Amniotic stem cell (primary cell): ENCODE results near the gene CTSD.
"Not testable (repeated sequence)": the region's sequence is repeated elsewhere in the genome, so short reads cannot be mapped to it uniquely, and the experiment has no call there.

Source experiments
- DNase-seq: peaks from one replicate; lab custom pipeline; 2025; lab: John Stamatoyannopoulos, UW

CTSD gene

GRCh38 chr11:1763796-1764661 lies at the start of gene CTSD:
TSS of gene CTSD (minus strand) at chr11:1763927. CDS start at chr11:1763859, 68 bp downstream.
- DNase-seq: peak; percentile 56

GRCh38 chr11:1813356-1813755 lies 49.6 kb upstream of the CTSD start:
- not testable (repeated sequence) for DNase-seq

- DNase-seq: no peak
Measured at GRCh38 chr11:1812801-1813200, 49.1 kb upstream of the CTSD start.

- DNase-seq: no peak
Measured at GRCh38 chr11:1812274-1812673, 48.5 kb upstream of the CTSD start.

GRCh38 chr11:1810761-1811160 lies 47.0 kb upstream of the CTSD start:
- no peak for DNase-seq

- no peak for DNase-seq
Measured at GRCh38 chr11:1807264-1807995, 43.7 kb upstream of the CTSD start.

GRCh38 chr11:1805525-1805924 lies 41.8 kb upstream of the CTSD start:
- DNase-seq: no peak

GRCh38 chr11:1803835-1804519 lies 40.2 kb upstream of the CTSD start:
- DNase-seq: not testable (repeated sequence)

- no peak for DNase-seq
Measured at GRCh38 chr11:1803246-1803645, 39.5 kb upstream of the CTSD start.

GRCh38 chr11:1797391-1798125 lies 33.8 kb upstream of the CTSD start:
- no peak for DNase-seq

- DNase-seq: no peak
Measured at GRCh38 chr11:1796413-1797011, 32.8 kb upstream of the CTSD start.

- no peak for DNase-seq
Measured at GRCh38 chr11:1793081-1793480, 29.4 kb upstream of the CTSD start.

GRCh38 chr11:1792461-1792860 lies 28.7 kb upstream of the CTSD start:
- no peak for DNase-seq

GRCh38 chr11:1791912-1792311 lies 28.2 kb upstream of the CTSD start:
- DNase-seq: no peak

- DNase-seq: no peak
Measured at GRCh38 chr11:1786466-1786865, 22.7 kb upstream of the CTSD start.

GRCh38 chr11:1785749-1786413 lies 22.2 kb upstream of the CTSD start:
- DNase-seq: no peak

GRCh38 chr11:1784761-1785650 lies 21.3 kb upstream of the CTSD start:
- DNase-seq: no peak

- no peak for DNase-seq
Measured at GRCh38 chr11:1783725-1784529, 20.2 kb upstream of the CTSD start.
